GM19397 (cell line): ENCODE measurements around the gene CLDN19.
"Not testable (repeated sequence)": the region's sequence is repeated elsewhere in the genome, so short reads cannot be mapped to it uniquely, and the experiment has no call there.

Experiments used
- ATAC-seq: cut with Tn5 transposase; IDR thresholded peaks from one replicate; pipeline ENCODE4 v1.9.1; 2021; ENCODE audit warnings: mild to moderate bottlenecking, moderate library complexity; ENCODE audit not compliant: unreplicated experiment

CLDN19 gene

GRCh38 chr1:42740851-42741580 lies 980 bp upstream of the CLDN19 start:
- ATAC-seq, result no peak

GRCh38 chr1:42738678-42739226 lies 1.3 kb downstream of the CLDN19 start:
- ATAC-seq, result no peak

GRCh38 chr1:42737986-42738677 lies 1.9 kb downstream of the CLDN19 start:
- ATAC-seq, result no peak

GRCh38 chr1:42737257-42737656 lies 2.8 kb downstream of the CLDN19 start:
- ATAC-seq, result no peak

GRCh38 chr1:42736571-42737200 lies 3.4 kb downstream of the CLDN19 start:
- no peak for ATAC-seq

GRCh38 chr1:42736152-42736551 lies 3.9 kb downstream of the CLDN19 start:
- ATAC-seq, result no peak

GRCh38 chr1:42735477-42736105 lies 4.4 kb downstream of the CLDN19 start:
- no peak for ATAC-seq

GRCh38 chr1:42735056-42735455 lies 5.0 kb downstream of the CLDN19 start:
- ATAC-seq, result no peak

- ATAC-seq, result no peak
These were observed 5.6 kb downstream of the CLDN19 start for GRCh38 chr1:42734201-42735035.

- ATAC-seq, result no peak
These were observed 6.4 kb downstream of the CLDN19 start for GRCh38 chr1:42733415-42734200.

- no peak for ATAC-seq
These were observed 7.8 kb downstream of the CLDN19 start for GRCh38 chr1:42732126-42732680.

GRCh38 chr1:42731585-42731984 lies 8.5 kb downstream of the CLDN19 start:
- ATAC-seq, result no peak

GRCh38 chr1:42730988-42731387 lies 9.0 kb downstream of the CLDN19 start:
- ATAC-seq, result no peak

GRCh38 chr1:42730002-42730401 lies 10.0 kb downstream of the CLDN19 start:
- ATAC-seq, result no peak

GRCh38 chr1:42725820-42726219 lies 14.2 kb downstream of the CLDN19 start:
- not testable (repeated sequence) for ATAC-seq

GRCh38 chr1:42723511-42723910 lies 16.5 kb downstream of the CLDN19 start:
- no peak for ATAC-seq

- ATAC-seq, result not testable (repeated sequence)
These were observed 17.6 kb downstream of the CLDN19 start for GRCh38 chr1:42722403-42722802.

GRCh38 chr1:42721926-42722325 lies 18.1 kb downstream of the CLDN19 start:
- no peak for ATAC-seq

GRCh38 chr1:42720868-42721267 lies 19.2 kb downstream of the CLDN19 start:
- no peak for ATAC-seq
